HepG2 (cell line): Measurements from ENCODE around the gene OSR1. TPM values are rescaled to one million over a fixed set of nuclear protein-coding genes. Genes with fewer than 3 reads are reported as not detected.

Source experiments
- ATAC-seq: fragments of 200-7000 bp; cut with Tn5 transposase; 3 replicates; pipeline ENCODE4 v1.9.1; 2020; ENCODE audit warnings: mild to moderate bottlenecking, moderate library complexity
- BruUV-seq: library from RNA; stranded (reverse); fragments of 400-500 nt; replicated peaks from 2 replicates; lab custom pipeline; 2021; lab: Mats Ljungman, UMichigan
- CTCF ChIA-PET: fragments of 300-600 bp; formaldehyde crosslinking; extraction: SDS; loops from one replicate; lab custom pipeline; 2021; ENCODE audit warnings: low total read pairs, inconsistent platforms, low intra/inter-chr PET ratio; lab: Yijun Ruan, JAX
- POLR2A ChIA-PET: fragments of 350-600 bp; sonication (Branson Sonifier 250); formaldehyde crosslinking; loops from one replicate; lab custom pipeline; 2020; ENCODE audit warnings: antibody characterized with exemption, inconsistent platforms; lab: Yijun Ruan, JAX
- DNase-seq: peaks from one replicate; pipeline ENCODE4 v3.0.0-alpha.2; 2015; ENCODE audit warnings: low spot score
- FAIRE-seq: peaks from 3 replicates; lab custom pipeline; 2011; peaks lifted over from hg19 to GRCh38; lab: Jason Lieb, UNC
- H2AFZ ChIP-seq: one replicate; pipeline ENCODE4 v1.6.1; 2011; ENCODE audit warnings: low read length, inconsistent platforms
- H3K27ac ChIP-seq: fragments of 300-600 bp; 3 replicates; pipeline ENCODE4 v1.8.0; 2011; ENCODE audit warnings: mixed run types, mild to moderate bottlenecking, mixed read lengths, low read length, inconsistent platforms; ENCODE audit not compliant: insufficient read depth; ENCODE audit errors: extremely low read length
- H3K27me3 ChIP-seq, 2 experiments: fragments of 200-600 bp in 1 of 2; 2 replicates in 1 of 2; 3 replicates in 1 of 2; pipeline versions ENCODE4 v1.6.0 to v1.8.0; 2011; ENCODE audit warnings: low read length in 2 of 2, mild to moderate bottlenecking in 2 of 2, moderate library complexity in 2 of 2, inconsistent platforms in 1 of 2; ENCODE audit not compliant: insufficient read depth in 2 of 2, control insufficient read depth in 1 of 2
- H3K36me3 ChIP-seq, 2 experiments: fragments of 200-600 bp in 1 of 2; replicated peaks in 1 of 2; 2 replicates in 1 of 2; 3 replicates in 1 of 2; pipeline versions ENCODE4 v1.5.1 to v1.8.0; 2011; ENCODE audit warnings: low read length in 2 of 2, inconsistent platforms in 1 of 2; ENCODE audit not compliant: insufficient read depth in 2 of 2, control insufficient read depth in 1 of 2
- H3K4me1 ChIP-seq: 2 replicates; pipeline ENCODE4 v1.5.1; 2012; ENCODE audit warnings: low read length, inconsistent platforms; ENCODE audit not compliant: insufficient read depth
- H3K4me2 ChIP-seq: 2 replicates; pipeline ENCODE4 v1.6.0; 2011; ENCODE audit warnings: low read depth, low read length, inconsistent platforms
- H3K4me3 ChIP-seq, 3 experiments: fragments of 200-600 bp in 1 of 3; sonication (generic), shearing (Covaris generic) in 1 of 3; replicated peaks in 1 of 3; 2 replicates each; pipeline ENCODE4 v1.5.1; 2011 to 2016; ENCODE audit warnings: low read length in 3 of 3, inconsistent platforms in 2 of 3, low read depth in 2 of 3, mild to moderate bottlenecking in 2 of 3, control low read depth in 1 of 3, mixed read lengths in 1 of 3; ENCODE audit not compliant: insufficient read depth in 1 of 3
- H3K79me2 ChIP-seq: one replicate; pipeline ENCODE4 v1.6.1; 2011; ENCODE audit warnings: low read length, inconsistent platforms; ENCODE audit not compliant: insufficient read depth
- H3K9ac ChIP-seq: 2 replicates; pipeline ENCODE4 v1.6.0; 2011; ENCODE audit warnings: mild to moderate bottlenecking, low read depth, low read length, inconsistent platforms; ENCODE audit not compliant: insufficient read depth
- H3K9me3 ChIP-seq: 2 replicates; pipeline ENCODE4 v1.5.1; 2012; ENCODE audit warnings: mild to moderate bottlenecking, low read length
- H4K20me1 ChIP-seq: 2 replicates; pipeline ENCODE4 v1.6.0; 2011; ENCODE audit warnings: inconsistent platforms, mild to moderate bottlenecking, low read length, moderate library complexity; ENCODE audit not compliant: insufficient read depth
- HOXA7 ChIP-seq: sonication (generic); formaldehyde crosslinking; IDR thresholded peaks from 2 replicates; pipeline ENCODE4 v1.8.1; 2022; ENCODE audit warnings: mild to moderate bottlenecking, missing genetic modification reagents, moderate library complexity
- IRX3 ChIP-seq: sonication (generic); formaldehyde crosslinking; IDR thresholded peaks from 2 replicates; pipeline ENCODE4 v1.8.1; 2023; ENCODE audit warnings: mild to moderate bottlenecking, low read depth, missing genetic modification reagents, borderline replicate concordance
- NFIB ChIP-seq: sonication (generic); formaldehyde crosslinking; IDR thresholded peaks from 2 replicates; pipeline ENCODE4 v1.9.0; 2021; ENCODE audit warnings: missing genetic modification reagents, mild to moderate bottlenecking, borderline replicate concordance
- SIN3A ChIP-seq: IDR thresholded peaks from 2 replicates; pipeline ENCODE4 v1.6.1; 2011; ENCODE audit warnings: low read depth, mild to moderate bottlenecking, control low read depth, low read length, borderline replicate concordance
- ZBTB7A ChIP-seq: sonication (generic); formaldehyde crosslinking; IDR thresholded peaks from 2 replicates; pipeline ENCODE4 v1.8.0; 2022; ENCODE audit warnings: mild to moderate bottlenecking, missing genetic modification reagents
- ZNF232 ChIP-seq: sonication (generic); formaldehyde crosslinking; IDR thresholded peaks from 2 replicates; pipeline ENCODE4 v1.4.0; 2020; ENCODE audit warnings: missing genetic modification reagents, borderline replicate concordance
- ZNF329 ChIP-seq: sonication (generic); formaldehyde crosslinking; IDR thresholded peaks from 2 replicates; pipeline ENCODE4 v1.9.0; 2021; ENCODE audit warnings: low read depth, mild to moderate bottlenecking, missing genetic modification reagents
- ZSCAN30 ChIP-seq: sonication (generic); formaldehyde crosslinking; IDR thresholded peaks from 2 replicates; pipeline ENCODE4 v1.5.0; 2020; ENCODE audit warnings: mild to moderate bottlenecking, missing genetic modification reagents
- in situ Hi-C: cut with HindIII; loops from 2 replicates; pipeline ENCODE4 v1.10.0; 2017; ENCODE audit warnings: low pct_unique_long_range_greater_than_20kb; ENCODE audit not compliant: extremely low pct_ligation_motif_present
- intact Hi-C: fragments of 100-400 bp; cut with micrococcal nuclease; formaldehyde crosslinking; loops from one replicate; pipeline ENCODE4 v1.10.0; 2022; ENCODE audit not compliant: unreplicated experiment
- polyA plus RNA-seq, 8 experiments: library from polyadenylated mRNA; depleted of rRNA in 3 of 8; stranded (reverse) in 7 of 8; unstranded in 1 of 8; fragments of >200 nt; fragmentation: Illumina TruSeq in 4 of 8; extraction: Trizol in 4 of 8; gene quantifications; 2 replicates each; pipeline versions ENCODE4 v1.2.1 to v1.2.3, GENCODE V29; 2011 to 2016; ENCODE audit warnings: low read depth in 4 of 8, missing spikeins in 1 of 8, mixed read lengths in 1 of 8; ENCODE audit not compliant: insufficient read depth in 1 of 8
- total RNA-seq, 5 experiments: library from RNA; depleted of rRNA; stranded (reverse); fragments of >200 nt; fragmentation: Illumina TruSeq; extraction: Trizol; gene quantifications; 2 replicates each; pipeline ENCODE4 v1.2.3, GENCODE V29; 2016; ENCODE audit warnings: low read depth in 1 of 5

OSR1 gene
- total and polyA plus RNA-seq, 2 of the 13 experiments (the other 11 are each of a cell fraction or from before 2014, with no cell fraction given) = 0.63 to 1.1 TPM

DNA sequence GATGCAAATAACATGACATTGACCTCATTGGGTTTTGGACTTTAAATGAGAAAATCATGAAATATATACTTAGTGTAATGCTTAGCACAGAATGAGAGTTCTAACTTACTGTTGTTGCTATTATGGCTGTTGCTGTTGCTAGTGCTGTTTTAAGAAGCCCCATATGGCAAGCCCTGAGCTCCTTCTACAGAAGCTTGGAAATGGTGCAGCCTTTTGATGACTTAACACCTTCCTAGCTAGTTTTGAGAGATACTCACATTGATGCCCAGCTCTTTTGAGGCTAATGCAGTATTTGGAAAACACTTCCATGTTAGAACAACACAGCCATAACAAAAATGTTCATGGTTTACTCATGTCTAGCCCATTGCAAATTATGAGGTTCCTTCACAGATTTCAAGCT is 30.9 kb downstream of the OSR1 start:
- Histone ChIP-seq H4K20me1 (no peaks in the 10 kb centered on the region), H3K9ac (no peak overlapping the region), H3K4me3 (no peak overlapping the region), H3K4me2 (no peak overlapping the region), H3K27ac (no peak overlapping the region), H3K36me3 (no peaks in the 10 kb centered on the region), H3K79me2 (no peaks in the 10 kb centered on the region), H3K27me3 (no peaks in the 10 kb centered on the region; a peak in 1 of 5 replicates), H3K9me3 (no peaks in the 10 kb centered on the region), H2AFZ (no peak overlapping the region), H3K4me1 (no peaks in the 10 kb centered on the region)
- intact Hi-C loops (no loop called here), in situ Hi-C loops (no loop called here)
- FAIRE-seq (no peak), ATAC-seq (no peak), DNase-seq (no peak)
- ChIA-PET POLR2A (interaction anchor here (0.9 kb wide), 1 partner anchor 20 kb away, joined by 4 read pairs; no protein-coding TSS in a partner anchor), CTCF (no interaction called here)
- no TSS peak for BruUV-seq
- TF ChIP-seq HOXA7 (CRISPR knock-in tag) = no peak
- TF ChIP-seq SIN3A = no peak
- no peak for TF ChIP-seq NFIB (CRISPR knock-in tag)
- TF ChIP-seq IRX3 (CRISPR knock-in tag) = no peak
- TF ChIP-seq ZBTB7A (CRISPR knock-in tag) = no peak
- no peak for TF ChIP-seq ZNF232 (CRISPR knock-in tag)

DNA sequence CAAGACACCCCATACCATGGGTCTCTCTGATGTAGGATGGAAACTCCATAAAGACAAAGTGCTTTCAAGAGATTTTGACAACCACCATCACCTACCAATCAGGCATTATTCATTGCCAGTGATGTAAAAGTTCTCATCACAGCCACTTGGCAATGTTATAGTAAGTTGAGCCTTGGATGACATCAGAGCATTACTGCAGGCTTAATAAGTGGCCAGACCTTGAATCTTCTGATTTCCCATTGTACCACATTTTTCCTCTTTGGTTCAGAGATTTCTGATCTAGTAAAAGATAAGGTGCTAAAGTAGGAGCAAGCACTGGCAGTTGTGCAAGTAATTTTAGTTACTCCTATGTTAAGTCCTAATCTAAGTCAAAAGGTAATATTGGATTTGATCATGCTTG is 36.5 kb downstream of the OSR1 start:
- Histone ChIP-seq H3K9me3 (no peaks in the 10 kb centered on the region), H3K4me2 (no peak overlapping the region), H2AFZ (no peak overlapping the region), H3K36me3 (no peaks in the 10 kb centered on the region), H3K9ac (no peak overlapping the region), H3K79me2 (no peaks in the 10 kb centered on the region), H3K4me3 (no peak overlapping the region), H3K27me3 (no peaks in the 10 kb centered on the region), H3K4me1 (no peaks in the 10 kb centered on the region), H3K27ac (no peak overlapping the region), H4K20me1 (no peaks in the 10 kb centered on the region)
- in situ Hi-C loops (no loop called here), intact Hi-C loops (no loop called here)
- TF ChIP-seq ZSCAN30 (CRISPR knock-in tag) (no peak), ZNF329 (no peak)
- ChIA-PET CTCF (no interaction called here), POLR2A (no interaction called here)
- BruUV-seq = no TSS peak
- peak; percentile 30 for DNase-seq
- FAIRE-seq = no peak
- ATAC-seq = no peak
